HCT116 (cell line): ENCODE measurements around the gene CCL17. TPM values are rescaled to one million over a fixed set of nuclear protein-coding genes. Genes with fewer than 3 reads are reported as not detected.
"Not testable (repeated sequence)": the region's sequence is repeated elsewhere in the genome, so short reads cannot be mapped to it uniquely, and the experiment has no call there.

ENCODE experiments used
- ATAC-seq: fragments of 200-7000 bp; cut with Tn5 transposase; 2 replicates; pipeline ENCODE4 v1.9.1; 2020; ENCODE audit warnings: mild to moderate bottlenecking, moderate library complexity
- BruUV-seq: library from RNA; stranded (reverse); fragments of 400-500 nt; replicated peaks from 2 replicates; lab custom pipeline; 2021; lab: Mats Ljungman, UMichigan
- CTCF ChIA-PET: fragments of 300-600 bp; sonication (Branson Sonifier 250); formaldehyde crosslinking; loops from one replicate; lab custom pipeline; 2021; ENCODE audit warnings: antibody characterized with exemption; lab: Charles Lee
- POLR2A ChIA-PET: fragments of 300-600, 350-600 bp; sonication (Branson Sonifier 250); formaldehyde crosslinking; loops from one replicate; lab custom pipeline; 2021; ENCODE audit warnings: antibody characterized with exemption; lab: Charles Lee
- RAD21 ChIA-PET, 2 experiments: fragments of 300-600 bp; sonication (Branson Sonifier 250); formaldehyde crosslinking; loops; one replicate each; lab custom pipeline; 2023; ENCODE audit warnings: low total read pairs in 2 of 2; ENCODE audit not compliant: uncharacterized antibody in 2 of 2, unreplicated experiment in 2 of 2, low non-redundant PET in 1 of 2; lab: Charles Lee
- DNase-seq: peaks from one replicate; pipeline ENCODE4 v3.0.0-alpha.2; 2010; ENCODE audit warnings: low read depth, low spot score
- H2AFZ ChIP-seq: fragments of 200-600 bp; shearing (Covaris generic), sonication (generic); 2 replicates; pipeline ENCODE4 v1.6.1; 2017; ENCODE audit warnings: low read depth, mixed run types, mixed read lengths, antibody characterized with exemption, low read length; ENCODE audit not compliant: poor library complexity, severe bottlenecking
- H3K27ac ChIP-seq: 2 replicates; pipeline ENCODE4 v1.5.1; 2012; ENCODE audit warnings: low read depth, low read length
- H3K27me3 ChIP-seq: fragments of 200-600 bp; sonication (generic); 2 replicates; pipeline ENCODE4 v1.6.1; 2016; ENCODE audit warnings: mixed run types, low read length, mixed read lengths; ENCODE audit not compliant: insufficient read depth
- H3K36me3 ChIP-seq, 2 experiments: fragments of 200-500 bp in 1 of 2; fragments of 200-600 bp in 1 of 2; sonication (Bioruptor generic) in 1 of 2; sonication (generic) in 1 of 2; 2 replicates each; pipeline versions ENCODE4 v1.5.1 to v1.6.1; 2014 to 2016; ENCODE audit warnings: low read length in 2 of 2, inconsistent platforms in 1 of 2, mixed read lengths in 1 of 2, mixed run types in 1 of 2; ENCODE audit not compliant: insufficient read depth in 2 of 2, control insufficient read depth in 1 of 2
- H3K4me1 ChIP-seq, 2 experiments: fragments of 200-600 bp in 1 of 2; sonication (generic) in 1 of 2; 2 replicates each; pipeline versions ENCODE4 v1.5.1 to v1.6.1; 2012 to 2017; ENCODE audit warnings: low read length in 2 of 2, inconsistent platforms in 1 of 2, mild to moderate bottlenecking in 1 of 2, mixed read lengths in 1 of 2, mixed run types in 1 of 2, moderate library complexity in 1 of 2; ENCODE audit not compliant: insufficient read depth in 2 of 2, control insufficient read depth in 1 of 2
- H3K4me2 ChIP-seq: fragments of 200-600 bp; sonication (generic); 2 replicates; pipeline ENCODE4 v1.6.1; 2017; ENCODE audit warnings: mixed run types, low read length, mixed read lengths
- H3K4me3 ChIP-seq, 2 experiments: fragments of 200-600 bp in 1 of 2; sonication (generic) in 1 of 2; replicated peaks in 1 of 2; 2 replicates each; pipeline ENCODE4 v1.5.1; 2011 to 2016; ENCODE audit warnings: low read length in 2 of 2, control low read depth in 1 of 2, low read depth in 1 of 2, mild to moderate bottlenecking in 1 of 2, mixed read lengths in 1 of 2, mixed run types in 1 of 2
- H3K79me2 ChIP-seq: fragments of 200-600 bp; sonication (generic); 2 replicates; pipeline ENCODE4 v1.6.1; 2017; ENCODE audit warnings: mild to moderate bottlenecking, mixed run types, low read length, moderate library complexity, mixed read lengths; ENCODE audit not compliant: insufficient read depth
- H3K9ac ChIP-seq: fragments of 200-600 bp; sonication (generic); 2 replicates; pipeline ENCODE4 v1.6.1; 2016; ENCODE audit warnings: low read length, mixed read lengths
- H3K9me2 ChIP-seq: fragments of 200-600 bp; sonication (generic), shearing (Covaris generic); 2 replicates; pipeline ENCODE4 v1.6.1; 2017; ENCODE audit warnings: mixed run types, mild to moderate bottlenecking, moderate library complexity; ENCODE audit not compliant: insufficient read depth
- H3K9me3 ChIP-seq, 2 experiments: fragments of 200-500 bp in 1 of 2; fragments of 200-600 bp in 1 of 2; sonication (Bioruptor generic) in 1 of 2; sonication (generic) in 1 of 2; 2 replicates each; pipeline ENCODE4 v1.6.1; 2014 to 2017; ENCODE audit warnings: low read length in 2 of 2, mixed read lengths in 2 of 2, inconsistent platforms in 1 of 2, low read depth in 1 of 2, mild to moderate bottlenecking in 1 of 2, mixed run types in 1 of 2, moderate library complexity in 1 of 2; ENCODE audit not compliant: control insufficient read depth in 1 of 2, insufficient read depth in 1 of 2
- H4K20me1 ChIP-seq: fragments of 200-600 bp; sonication (generic), shearing (Covaris generic); 2 replicates; pipeline ENCODE4 v1.6.1; 2017; ENCODE audit warnings: mixed run types, mild to moderate bottlenecking, moderate library complexity; ENCODE audit not compliant: insufficient read depth
- ATF3 ChIP-seq: IDR thresholded peaks from 2 replicates; pipeline ENCODE4 v1.6.1; 2012
- CBX3 ChIP-seq: IDR thresholded peaks from 2 replicates; pipeline ENCODE4 v1.6.1; 2012; ENCODE audit warnings: low read depth
- CEBPB ChIP-seq: IDR thresholded peaks from 2 replicates; pipeline ENCODE4 v1.6.1; 2012; ENCODE audit warnings: low read depth
- CTCF ChIP-seq, 3 experiments: fragments of 200-600 bp in 1 of 3; sonication (generic) in 1 of 3; IDR thresholded peaks in 2 of 3; conservative IDR thresholded peaks in 1 of 3; 2 replicates each; pipeline ENCODE4 v1.5.1; 2012 to 2017; ENCODE audit warnings: low read depth in 2 of 3, low read length in 2 of 3, antibody characterized with exemption in 1 of 3, borderline replicate concordance in 1 of 3, control low read depth in 1 of 3, mild to moderate bottlenecking in 1 of 3, mixed read lengths in 1 of 3, mixed run types in 1 of 3, moderate library complexity in 1 of 3; ENCODE audit not compliant: insufficient read depth in 1 of 3
- ELF1 ChIP-seq: IDR thresholded peaks from 2 replicates; pipeline ENCODE4 v1.6.1; 2012; ENCODE audit warnings: low read depth, borderline replicate concordance
- EZH2phosphoT487 ChIP-seq: fragments of 200-600 bp; IDR thresholded peaks from 2 replicates; pipeline ENCODE4 v1.6.1; 2018; ENCODE audit warnings: antibody characterized with exemption, borderline replicate concordance
- FOSL1 ChIP-seq: IDR thresholded peaks from 2 replicates; pipeline ENCODE4 v1.6.1; 2012; ENCODE audit warnings: low read depth
- JUND ChIP-seq: IDR thresholded peaks from 2 replicates; pipeline ENCODE4 v1.6.1; 2012
- MAX ChIP-seq: IDR thresholded peaks from 2 replicates; pipeline ENCODE4 v1.6.1; 2012
- POLR2AphosphoS5 ChIP-seq: IDR thresholded peaks from 2 replicates; pipeline ENCODE4 v1.6.1; 2011; ENCODE audit warnings: mild to moderate bottlenecking, low read depth, low read length, moderate library complexity
- RAD21 ChIP-seq: IDR thresholded peaks from 2 replicates; pipeline ENCODE4 v1.6.1; 2012; ENCODE audit warnings: low read depth, mild to moderate bottlenecking
- SP1 ChIP-seq: IDR thresholded peaks from 2 replicates; pipeline ENCODE4 v1.6.1; 2012; ENCODE audit warnings: low read depth
- TCF7L2 ChIP-seq: IDR thresholded peaks from 2 replicates; pipeline ENCODE4 v1.7.0; 2011; ENCODE audit warnings: borderline replicate concordance, inconsistent platforms; ENCODE audit not compliant: insufficient read depth, insufficient read length; ENCODE audit errors: extremely low read depth
- YY1 ChIP-seq: IDR thresholded peaks from 2 replicates; pipeline ENCODE4 v1.6.1; 2011; ENCODE audit warnings: low read length, low read depth, moderate library complexity, mild to moderate bottlenecking; ENCODE audit not compliant: insufficient replicate concordance; ENCODE audit errors: extremely low read depth
- ZBTB33 ChIP-seq: IDR thresholded peaks from 2 replicates; pipeline ENCODE4 v1.6.1; 2011; ENCODE audit warnings: mild to moderate bottlenecking, low read length, moderate library complexity; ENCODE audit not compliant: insufficient replicate concordance; ENCODE audit errors: extremely low read depth
- ZFX ChIP-seq: fragments of 450-650 bp; IDR thresholded peaks from 2 replicates; pipeline ENCODE4 v1.6.1; 2017
- intact Hi-C: fragments of 100-400 bp; cut with micrococcal nuclease; formaldehyde crosslinking; loops from 2 replicates; pipeline ENCODE4 v1.10.0; 2022
- total RNA-seq: library from RNA; stranded (reverse); gene quantifications from one replicate; pipeline ENCODE4 v1.2.1, GENCODE V29; 2021; ENCODE audit not compliant: unreplicated experiment

The CCL17 gene
- total RNA-seq, 1 experiment from 2014 or later: not detected

- H3K4me2 ChIP-seq: no peak overlapping the region
- TF ChIP-seq CEBPB: no peak
- TF ChIP-seq YY1: no peak
- no peak for TF ChIP-seq ATF3
- no peak for TF ChIP-seq FOSL1
- no peak for TF ChIP-seq TCF7L2
- TF ChIP-seq ELF1: no peak
- TF ChIP-seq ZFX: no peak
- no peak for TF ChIP-seq CBX3
- no peak for TF ChIP-seq CTCF (IDR thresholded peaks at IDR 0.05 in 2 of 3, conservative IDR thresholded peaks at IDR 0.05 in 1 of 3; ENCODE audit: borderline replicate concordance in 1 of 3, insufficient read depth in 1 of 3, low read depth in 2 of 3, low read length in 2 of 3)
- no peak for TF ChIP-seq ZBTB33
- no peak for TF ChIP-seq SP1
- TF ChIP-seq EZH2phosphoT487: no peak
- TF ChIP-seq POLR2AphosphoS5: no peak
- TF ChIP-seq MAX: no peak
- TF ChIP-seq JUND: no peak
- TF ChIP-seq RAD21: no peak
- TF ChIP-seq, all 23 proteins: peak for 0
- no peak for ATAC-seq
- Histone ChIP-seq H3K79me2 (peaks cover 8% of the 10 kb centered on the region), H3K27ac (no peak overlapping the region), H4K20me1 (no peaks in the 10 kb centered on the region), H3K4me1 (no peaks in the 10 kb centered on the region), H3K9ac (no peak overlapping the region), H3K9me2 (no peaks in the 10 kb centered on the region), H3K27me3 (no peaks in the 10 kb centered on the region), H3K4me3 (no peak overlapping the region), H3K36me3 (peaks cover 63 to 73% of the 10 kb centered on the region in 2 experiments), H2AFZ (no peak overlapping the region), H3K9me3 (no peaks in the 10 kb centered on the region)
- ChIA-PET CTCF (no interaction called here), POLR2A (interaction anchor here (1.4 kb wide), 1 partner anchor 11 kb away, joined by 3 read pairs; the partner anchor contains the start of genes CIAPIN1 and COQ9), RAD21 (no interaction called here)
- intact Hi-C loops: no loop called here
- no TSS peak for BruUV-seq
- DNase-seq: no peak
These were observed 31.3 kb downstream of the CCL17 start for GRCh38 chr16:57435838-57436237.

GRCh38 chr16:57439947-57440346 lies 35.4 kb downstream of the CCL17 start:
- H3K27ac ChIP-seq, intact Hi-C loops, H3K9me2 ChIP-seq, H3K9ac ChIP-seq, H4K20me1 ChIP-seq, DNase-seq, H3K4me1 ChIP-seq, CTCF ChIA-PET, H3K9me3 ChIP-seq, BruUV-seq, POLR2A ChIA-PET, H3K27me3 ChIP-seq, H3K4me3 ChIP-seq, H3K4me2 ChIP-seq, ATAC-seq, H2AFZ ChIP-seq, RAD21 ChIA-PET: not testable (repeated sequence)
- H3K36me3 ChIP-seq: peaks cover 28 to 50% of the 10 kb centered on the region in 2 experiments
- peaks cover 47% of the 10 kb centered on the region for H3K79me2 ChIP-seq
